ENCODE data around the gene ABHD10.

The ABHD10 gene

DNA sequence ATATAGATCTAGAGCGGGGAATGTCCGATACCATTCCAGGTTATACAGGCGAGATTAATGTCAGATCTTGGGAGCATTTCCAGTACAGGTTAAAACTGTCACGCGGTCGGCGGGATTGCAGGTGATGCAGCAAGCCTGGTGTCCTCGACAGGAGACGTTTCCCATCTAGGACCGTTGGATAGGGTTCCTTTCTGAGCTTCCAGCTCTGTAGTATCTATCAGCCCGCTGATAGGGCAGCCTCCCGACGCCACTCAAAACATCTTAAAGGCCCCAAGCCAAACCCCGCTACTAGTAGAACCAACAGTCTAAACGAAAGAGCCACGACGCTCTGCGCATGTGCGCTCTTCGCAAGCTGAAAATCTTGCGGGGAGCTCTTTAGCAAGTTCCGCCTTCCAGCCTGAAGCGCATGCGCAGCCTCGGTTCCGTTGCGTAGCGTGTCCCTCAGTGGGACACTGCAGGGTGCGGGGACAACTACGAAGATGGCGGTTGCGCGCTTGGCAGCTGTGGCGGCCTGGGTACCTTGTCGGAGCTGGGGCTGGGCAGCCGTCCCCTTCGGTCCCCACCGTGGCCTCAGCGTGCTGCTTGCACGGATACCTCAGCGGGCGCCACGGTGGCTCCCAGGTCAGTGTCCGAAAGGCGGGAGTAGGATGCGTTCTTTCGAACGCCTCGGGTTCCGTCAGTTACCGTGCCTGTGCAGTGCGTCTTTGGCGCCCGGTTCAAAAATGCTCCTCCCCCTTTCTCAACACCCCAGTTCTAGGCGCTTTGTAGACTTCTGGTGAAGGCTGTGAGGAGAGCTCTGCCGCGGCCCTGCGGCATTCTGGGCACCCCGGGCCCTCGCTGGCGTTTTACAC is at the start of gene ABHD10:
TSS of gene ABHD10 (plus strand) at position 444 of the 851 bp plus-strand sequence. CDS start at position 480, 36 bp downstream.
- DNase-seq, result peak; percentile 100

- DNase-seq, result no peak
These were observed 49.3 kb upstream of the ABHD10 start for GRCh38 chr3:111929484-111929883.

DNA sequence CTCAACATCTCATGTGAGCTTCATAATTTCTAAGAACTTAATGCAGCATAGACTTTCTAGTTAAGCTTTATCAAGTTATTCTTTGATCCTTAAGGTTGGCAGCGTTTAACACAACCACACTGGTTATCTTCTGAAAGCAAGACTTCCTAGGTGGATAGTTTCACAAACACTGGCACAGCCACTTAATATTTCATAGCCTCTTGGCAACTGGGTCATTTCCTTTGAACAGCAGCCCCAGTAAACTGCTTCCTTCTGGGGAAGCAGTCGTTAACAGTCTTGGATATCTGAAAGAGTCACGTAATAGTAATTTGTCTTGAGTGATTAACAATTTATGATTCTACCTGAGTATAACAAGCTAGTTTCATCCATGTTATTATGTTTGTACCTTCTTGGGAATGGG is 45.9 kb upstream of the ABHD10 start:
- no peak for DNase-seq

DNA sequence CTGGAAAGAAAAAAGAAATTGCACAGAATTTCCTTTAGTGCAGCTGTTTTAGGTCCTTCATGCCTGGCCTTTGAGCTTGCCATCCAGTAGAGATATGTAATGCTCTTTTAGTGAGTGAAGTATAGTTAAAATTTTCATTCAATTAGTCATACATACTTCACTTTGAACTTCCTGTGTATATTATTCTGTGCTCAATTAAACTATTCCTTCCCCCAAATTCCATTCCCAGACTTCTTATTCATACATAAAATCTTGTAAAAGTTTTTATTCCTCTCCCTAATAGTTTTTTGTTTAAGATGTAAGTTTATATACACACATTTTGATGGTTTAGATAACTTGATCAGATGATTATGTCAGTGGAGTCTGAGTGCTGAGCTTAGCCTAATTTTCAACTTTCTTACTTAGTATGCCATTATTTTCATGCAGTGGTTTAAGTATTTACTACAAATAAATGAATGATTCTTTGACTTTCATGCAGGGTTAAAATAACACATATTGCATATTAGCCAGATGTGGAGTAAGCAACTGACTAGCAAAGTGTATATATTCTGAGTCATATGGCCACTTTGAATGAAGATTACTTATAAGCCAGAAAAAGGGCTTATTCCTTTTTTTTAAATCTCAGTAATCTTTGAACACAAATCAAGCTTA is 42.5 kb upstream of the ABHD10 start:
- no peak for DNase-seq

DNA sequence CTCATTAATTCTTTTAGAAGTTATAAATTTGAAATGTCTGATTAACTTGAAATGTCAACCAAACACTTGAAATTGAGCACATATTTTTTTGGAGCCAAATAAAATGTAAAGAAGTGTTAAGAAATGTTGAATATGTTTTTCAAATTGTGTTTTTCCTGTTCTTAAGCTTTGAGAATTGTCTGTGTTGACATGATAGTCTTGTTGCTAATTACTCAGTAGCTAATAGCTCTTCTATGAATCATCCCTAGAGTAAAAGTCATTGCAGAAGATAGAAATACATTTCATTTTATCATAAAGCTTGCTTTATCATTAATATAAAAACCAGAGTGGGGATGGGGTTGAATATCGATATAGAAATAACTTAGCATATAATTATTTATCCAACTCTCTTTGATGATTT is 41.9 kb upstream of the ABHD10 start:
- no peak for DNase-seq

DNA sequence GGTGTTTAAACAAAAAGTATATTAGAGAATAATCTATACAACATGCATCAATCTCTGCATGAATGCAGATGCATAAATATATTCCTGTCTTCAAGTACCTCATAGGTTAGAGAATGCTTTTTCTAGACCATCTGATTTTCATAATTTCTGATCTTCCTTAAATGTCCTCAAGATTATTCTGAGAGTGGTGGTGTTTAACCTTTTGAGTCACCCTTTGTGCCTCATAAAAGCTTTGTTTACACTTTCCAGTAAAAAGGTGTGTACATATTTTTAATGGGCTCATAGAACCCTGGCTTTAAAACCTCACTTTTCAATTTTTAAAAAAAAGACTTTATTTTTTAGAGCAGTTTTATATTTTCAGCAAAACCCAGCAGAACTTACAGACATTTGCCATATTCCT is 41.0 kb upstream of the ABHD10 start:
- no peak for DNase-seq

GRCh38 chr3:111939873-111940272 is 39.0 kb upstream of the ABHD10 start:
- no peak for DNase-seq

GRCh38 chr3:111943533-111943932 is 35.3 kb upstream of the ABHD10 start:
- no peak for DNase-seq

GRCh38 chr3:111944372-111944771 is 34.5 kb upstream of the ABHD10 start:
- no peak for DNase-seq

GRCh38 chr3:111947231-111947630 is 31.6 kb upstream of the ABHD10 start:
- no peak for DNase-seq

DNA sequence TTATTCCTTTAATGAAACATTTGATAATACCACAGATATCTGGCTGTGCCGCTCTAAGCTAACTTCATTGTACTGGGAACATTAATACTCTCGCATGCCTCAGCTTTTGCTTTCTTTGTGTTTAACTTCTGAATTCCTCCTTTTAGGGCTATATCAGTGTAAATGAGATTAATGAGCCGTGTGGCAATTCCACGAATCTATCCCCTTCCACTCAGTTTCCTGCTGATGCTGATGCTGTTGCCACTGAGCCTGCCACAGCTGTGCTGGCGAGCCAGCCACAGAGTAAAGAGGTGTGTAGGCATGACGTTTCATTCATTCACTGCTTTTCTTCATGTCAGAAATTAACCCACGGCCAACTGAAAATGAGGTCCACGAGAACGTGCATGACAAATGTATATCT is 30.0 kb upstream of the ABHD10 start:
- no peak for DNase-seq

DNA sequence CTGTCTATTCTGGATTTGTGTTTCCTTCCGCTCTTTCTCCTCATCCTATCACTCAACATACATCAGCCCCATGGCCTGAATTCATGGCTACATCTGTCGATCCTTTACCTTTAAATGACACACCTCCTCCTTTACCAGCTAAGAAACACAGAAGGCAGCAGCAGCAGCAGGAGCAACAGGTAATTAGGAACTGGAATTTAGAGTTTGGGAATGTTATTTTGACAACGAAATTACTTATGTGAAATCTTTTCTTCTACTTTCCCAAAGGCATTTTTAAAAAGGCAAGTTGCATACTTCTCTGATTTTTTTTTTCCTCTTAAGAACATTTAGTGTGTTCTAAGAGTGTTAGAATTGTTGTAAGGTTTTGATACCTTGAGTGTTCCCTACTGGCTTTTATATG is 29.1 kb upstream of the ABHD10 start:
- peak; percentile 8 for DNase-seq

DNA sequence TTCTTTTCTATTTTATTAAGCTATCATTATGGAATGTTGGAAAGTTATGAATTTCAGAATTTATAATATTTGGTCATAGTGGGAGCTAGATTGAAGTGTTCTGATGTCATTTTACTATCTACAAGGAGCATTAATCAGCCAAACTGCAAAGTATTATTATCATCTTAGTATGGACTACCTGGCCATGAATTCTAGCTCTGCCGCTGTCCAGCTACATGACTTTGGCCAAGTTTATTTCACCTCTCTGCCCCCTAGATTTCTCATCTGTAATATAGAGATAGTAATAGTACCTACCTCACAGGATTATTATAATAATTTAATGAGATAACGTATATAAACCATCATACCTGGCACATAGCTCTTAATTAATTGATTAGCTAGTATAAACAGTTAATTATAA is 27.8 kb upstream of the ABHD10 start:
- DNase-seq, result no peak

DNA sequence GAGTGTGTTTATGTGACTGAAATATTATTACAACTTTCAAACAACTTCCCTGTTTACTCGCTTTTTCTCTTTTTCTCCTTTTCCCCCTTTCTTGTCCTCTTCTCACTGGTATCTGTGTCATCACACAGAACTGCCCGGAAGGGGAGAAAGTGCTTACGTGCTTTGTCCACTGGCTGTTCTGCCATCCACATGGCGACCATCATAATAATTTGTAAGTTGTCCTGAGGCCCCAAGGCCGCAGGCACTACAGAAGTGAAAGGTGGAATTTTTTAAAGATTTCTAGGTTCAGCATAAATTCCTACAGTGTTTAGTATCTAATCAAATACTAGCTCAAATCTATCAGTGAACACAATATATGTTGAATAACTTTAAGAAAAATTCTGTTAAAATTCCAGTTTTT is 26.7 kb upstream of the ABHD10 start:
- no peak for DNase-seq

DNA sequence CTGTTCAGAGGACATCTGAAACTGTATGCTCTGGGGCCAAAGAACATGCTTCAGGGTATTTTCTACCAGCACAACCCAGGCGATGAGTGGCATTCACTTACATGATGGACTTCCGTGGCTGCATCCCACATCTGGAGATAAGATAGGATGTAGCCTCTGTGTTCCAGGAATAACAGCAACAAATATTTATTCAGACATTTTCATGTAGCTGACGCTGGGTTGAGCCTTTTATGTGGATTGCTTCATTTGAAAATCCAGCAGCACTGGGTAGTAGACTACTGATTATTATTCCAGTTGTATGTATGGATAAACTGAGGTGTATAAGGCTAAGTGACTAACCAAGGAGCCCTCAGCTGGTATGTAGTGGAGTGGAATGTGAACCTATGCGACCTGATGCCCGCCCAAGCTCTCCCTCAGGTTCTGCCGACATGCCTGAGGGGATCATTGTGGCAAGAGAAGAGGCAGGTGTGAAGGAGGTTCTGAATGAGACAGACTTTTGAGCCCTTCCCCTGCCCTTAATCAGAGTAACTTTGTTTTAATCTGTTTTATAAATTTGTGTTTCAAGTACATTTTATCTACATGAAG is 25.9 kb upstream of the ABHD10 start:
- no peak for DNase-seq

DNA sequence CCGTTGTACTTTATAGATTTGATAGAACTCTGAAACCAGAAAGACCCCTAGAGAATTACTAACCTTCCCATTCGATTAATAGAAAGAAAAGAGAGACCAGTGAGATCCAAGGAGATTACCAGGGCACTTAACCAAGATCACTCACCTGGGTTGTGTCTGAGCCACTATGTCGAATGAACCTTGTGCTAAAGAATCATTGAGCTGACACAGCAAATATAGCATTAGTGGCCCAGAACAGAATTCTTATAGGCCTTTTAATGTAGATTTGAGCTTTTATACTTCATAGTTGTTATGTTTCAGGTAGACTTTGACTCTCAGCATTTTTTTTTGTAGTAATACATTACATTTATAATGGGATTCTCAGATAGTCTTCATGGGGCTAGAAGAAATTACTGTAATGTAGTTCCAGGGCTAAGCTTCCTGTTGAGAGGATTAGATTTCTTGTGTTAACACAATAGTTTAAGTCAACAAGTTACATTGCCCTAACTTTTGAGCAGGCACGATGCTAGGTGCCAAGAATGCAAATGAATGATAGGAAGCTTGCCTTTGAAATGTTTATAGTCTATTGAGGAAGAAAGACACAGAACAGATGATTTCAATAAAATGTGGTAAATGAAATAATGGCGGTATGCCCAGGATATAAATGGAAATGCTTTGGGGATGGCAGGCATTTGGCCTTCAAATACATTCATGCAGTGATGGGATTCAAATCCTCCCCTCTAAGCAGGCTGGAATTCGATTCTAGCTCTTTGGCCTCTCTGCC is 24.4 kb upstream of the ABHD10 start:
- DNase-seq, result no peak

GRCh38 chr3:111955876-111956275 is 22.9 kb upstream of the ABHD10 start:
- DNase-seq, result no peak

GRCh38 chr3:111956449-111956848 is 22.4 kb upstream of the ABHD10 start:
- no peak for DNase-seq

GRCh38 chr3:111956995-111957734 is 21.7 kb upstream of the ABHD10 start:
- no peak for DNase-seq

GRCh38 chr3:111961461-111962164 is 17.2 kb upstream of the ABHD10 start:
- no peak for DNase-seq

DNA sequence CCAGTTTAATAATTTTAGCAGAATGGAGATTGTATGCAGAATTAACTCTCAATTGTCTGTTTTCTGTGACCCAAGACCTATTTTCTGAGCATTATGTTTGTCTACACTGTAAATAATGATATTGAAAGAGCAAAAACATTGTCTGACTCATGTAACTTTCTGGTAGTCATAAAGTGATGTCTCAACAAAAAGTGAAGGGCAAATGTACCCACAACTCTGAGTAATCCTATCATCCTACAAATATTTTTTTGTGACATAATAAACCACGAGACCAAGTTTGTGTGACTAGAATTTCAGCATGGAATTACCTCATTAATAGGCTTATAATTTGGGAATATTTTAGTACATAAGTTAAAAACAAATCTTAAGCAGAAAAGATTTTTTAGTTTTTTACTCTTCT is 15.4 kb upstream of the ABHD10 start:
- DNase-seq, result no peak

DNA sequence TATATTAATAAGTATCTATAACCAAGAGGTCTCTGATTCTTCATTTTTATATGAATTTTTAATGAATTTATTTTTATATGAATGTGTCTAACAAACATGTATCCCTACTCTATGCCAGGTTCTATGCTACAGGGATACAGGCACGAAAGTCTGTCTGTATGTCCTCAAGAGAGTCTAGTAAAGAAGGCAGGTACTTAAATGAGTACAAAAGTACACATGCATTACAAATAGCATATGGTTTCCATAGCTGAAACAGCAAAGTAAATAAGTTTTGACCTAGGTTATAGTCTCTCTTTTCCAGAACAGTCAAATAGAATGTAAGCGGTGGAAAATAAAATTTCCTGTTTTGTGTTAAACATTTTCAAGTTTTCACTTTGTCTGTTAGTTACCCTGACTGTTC is 13.3 kb upstream of the ABHD10 start:
- DNase-seq, result no peak
